GM12892 (cell line): ENCODE measurements around the gene TXLNB.
"Not testable (repeated sequence)": the region's sequence is repeated elsewhere in the genome, so short reads cannot be mapped to it uniquely, and the experiment has no call there.

Experiments used
- DNase-seq: peaks from one replicate; pipeline ENCODE4 v3.0.0; 2011; ENCODE audit not compliant: insufficient read length
- FAIRE-seq: peaks from 2 replicates; lab custom pipeline; 2011; peaks lifted over from hg19 to GRCh38; lab: Jason Lieb, UNC
- POLR2A ChIP-seq: IDR thresholded peaks from 2 replicates; pipeline ENCODE4 v1.6.1; 2011; ENCODE audit warnings: low read depth, low read length, control low read depth
- POLR2AphosphoS5 ChIP-seq: IDR thresholded peaks from 2 replicates; pipeline ENCODE4 v1.6.1; 2011; ENCODE audit warnings: low read depth, low read length, control low read depth
- TAF1 ChIP-seq: IDR thresholded peaks from 2 replicates; pipeline ENCODE4 v1.6.1; 2011; ENCODE audit warnings: low read depth, mild to moderate bottlenecking, control low read depth, low read length, borderline replicate concordance

Gene TXLNB

DNA sequence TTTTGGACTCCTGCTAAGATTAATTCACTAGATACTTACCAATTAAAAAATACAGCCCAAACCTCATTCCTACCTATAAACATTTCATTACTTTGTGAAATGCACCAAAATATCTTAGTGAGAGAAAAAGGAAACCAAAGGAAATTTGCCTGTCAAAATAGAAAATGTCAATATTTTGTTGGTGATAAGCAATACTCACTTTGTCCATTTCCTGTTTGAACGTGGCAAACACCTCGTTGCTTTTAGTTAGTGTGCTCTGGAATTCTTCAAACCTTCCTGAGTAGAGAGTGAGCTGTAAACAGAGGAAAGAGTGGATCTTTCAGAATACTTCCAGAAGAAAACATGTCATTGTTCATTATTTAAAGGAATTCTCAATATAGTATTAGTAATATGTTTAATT, 44.2 kb downstream of the TXLNB start:
- TF ChIP-seq POLR2AphosphoS5 (no peak), POLR2A (no peak), TAF1 (no peak)
- no peak for FAIRE-seq
- no peak for DNase-seq

DNA sequence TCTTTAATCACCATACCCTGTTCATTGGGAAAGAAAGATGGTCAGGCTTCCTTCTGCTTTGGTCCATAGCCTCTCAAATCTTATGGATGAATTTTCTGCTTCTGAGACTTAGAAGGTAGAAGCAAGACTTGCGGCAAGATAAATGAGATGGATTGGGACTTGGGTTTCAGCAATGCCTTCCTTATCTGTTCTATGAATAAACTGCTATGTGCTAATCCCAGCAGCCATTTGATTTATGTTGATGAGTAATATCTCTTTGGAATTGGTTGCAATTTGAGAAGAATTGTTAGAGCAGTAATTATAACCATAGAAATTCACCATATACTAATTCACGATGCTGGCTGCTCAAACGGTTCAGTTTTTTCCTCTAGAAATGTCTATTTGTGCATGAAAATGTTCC, 48.3 kb downstream of the TXLNB start:
- DNase-seq (no peak), FAIRE-seq (no peak)
- TF ChIP-seq TAF1 (no peak), POLR2AphosphoS5 (no peak), POLR2A (no peak)

DNA sequence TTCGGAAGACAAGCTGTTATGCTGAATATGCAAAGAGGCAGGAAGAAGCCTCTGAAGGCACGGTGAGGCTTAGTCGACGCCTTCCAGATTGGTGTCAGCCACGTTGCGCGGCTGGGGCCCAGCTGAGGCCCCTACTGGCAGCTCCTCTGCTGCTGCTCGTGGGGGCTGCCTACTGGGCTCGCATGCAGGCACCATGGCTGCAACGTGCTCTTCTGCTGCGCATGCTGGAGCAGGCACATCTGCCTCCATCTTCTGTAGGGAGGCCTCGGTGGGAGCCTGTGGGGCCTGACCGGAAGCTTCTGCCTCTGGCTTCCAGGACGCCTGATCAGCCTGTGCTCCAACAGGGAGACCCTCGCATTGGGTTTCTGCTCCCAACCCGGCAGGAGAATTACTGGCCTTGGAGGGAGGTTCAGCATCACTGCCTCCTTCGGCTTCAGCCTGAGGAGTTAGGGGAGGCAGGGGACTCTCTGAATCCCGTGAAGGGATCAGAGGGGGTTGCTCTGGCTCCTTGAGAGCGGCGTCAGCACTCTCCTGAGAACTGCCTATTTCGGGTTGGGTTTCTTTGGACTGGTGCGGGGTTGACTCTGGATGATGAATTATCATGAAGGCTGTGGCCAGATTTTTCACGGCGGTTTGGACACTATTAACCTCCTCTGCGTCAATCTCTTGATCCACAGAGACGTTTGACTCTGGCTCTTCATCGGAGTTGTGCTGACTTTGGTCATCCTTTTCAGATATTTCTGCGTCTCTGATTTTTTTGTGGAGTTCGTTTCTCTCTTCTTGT, 49.1 kb downstream of the TXLNB start:
- TF ChIP-seq TAF1 = no peak
- no peak for TF ChIP-seq POLR2A
- TF ChIP-seq POLR2AphosphoS5 = no peak
- DNase-seq (no peak), FAIRE-seq (no peak)

DNA sequence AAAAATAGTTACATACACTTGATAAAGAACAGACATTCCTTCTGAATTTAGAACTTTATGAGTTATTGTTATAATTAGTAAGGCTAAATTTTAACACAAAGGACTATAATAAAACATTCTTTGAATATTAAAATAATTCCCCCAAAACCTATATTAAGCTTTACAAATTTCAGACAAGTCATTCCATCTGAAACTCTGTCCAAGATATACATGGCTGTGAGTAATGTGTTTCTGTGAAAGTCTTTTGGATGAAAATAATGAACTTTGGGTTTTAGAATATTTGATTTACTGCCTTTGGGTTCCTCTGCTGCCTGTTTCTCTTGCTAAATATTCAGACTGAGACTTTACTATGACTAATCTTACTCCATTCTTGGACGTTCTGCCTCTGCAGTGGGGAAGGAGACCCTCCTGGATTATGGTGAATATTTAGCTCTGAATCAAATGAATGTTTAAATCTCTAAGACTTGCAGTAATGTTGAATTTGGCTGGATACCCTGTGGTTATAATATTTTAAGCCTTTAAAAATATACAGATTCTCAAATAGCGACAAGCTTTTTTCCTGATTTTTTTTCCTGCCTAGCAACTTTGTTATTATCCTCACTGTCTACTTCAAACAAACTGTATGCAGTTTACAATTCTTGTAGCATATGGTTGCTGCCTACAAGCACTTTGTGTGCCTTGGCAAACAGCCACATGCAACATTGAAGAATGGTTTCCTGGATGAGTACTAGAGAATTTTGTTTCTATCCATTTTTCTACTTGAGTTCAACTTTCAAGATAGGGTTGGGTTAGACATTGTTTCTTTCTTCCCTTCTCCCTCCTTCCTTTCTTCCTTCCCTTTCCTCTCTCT, 51.4 kb downstream of the TXLNB start:
- no peak for FAIRE-seq

DNA sequence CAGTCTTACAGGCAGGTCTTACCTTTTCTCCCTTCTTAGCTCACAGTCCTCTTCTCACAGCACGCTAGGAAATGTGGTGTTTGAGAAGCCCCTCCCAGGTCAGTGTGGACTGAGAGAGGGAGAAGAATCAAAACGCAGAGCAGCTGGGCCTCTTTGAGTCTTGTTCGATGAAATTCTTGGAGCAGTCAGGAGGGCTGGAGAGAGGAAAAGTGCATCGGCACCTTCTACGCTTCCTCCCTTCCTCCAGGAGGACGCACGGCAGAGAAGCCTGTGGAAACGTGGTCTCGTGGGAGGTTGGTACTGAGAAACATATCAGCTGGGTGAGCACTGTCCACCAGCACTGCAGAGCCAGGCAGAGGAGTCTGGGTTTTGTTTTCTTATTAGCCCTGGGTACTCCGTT, 52.7 kb downstream of the TXLNB start:
- FAIRE-seq (no peak), DNase-seq (no peak)
- TF ChIP-seq POLR2A (no peak), POLR2AphosphoS5 (no peak), TAF1 (no peak)

More for the DNA sequence above, 51.4 kb downstream of the TXLNB start:
- TF ChIP-seq POLR2AphosphoS5 (no peak), TAF1 (no peak), POLR2A (no peak)
- DNase-seq = no peak

DNA sequence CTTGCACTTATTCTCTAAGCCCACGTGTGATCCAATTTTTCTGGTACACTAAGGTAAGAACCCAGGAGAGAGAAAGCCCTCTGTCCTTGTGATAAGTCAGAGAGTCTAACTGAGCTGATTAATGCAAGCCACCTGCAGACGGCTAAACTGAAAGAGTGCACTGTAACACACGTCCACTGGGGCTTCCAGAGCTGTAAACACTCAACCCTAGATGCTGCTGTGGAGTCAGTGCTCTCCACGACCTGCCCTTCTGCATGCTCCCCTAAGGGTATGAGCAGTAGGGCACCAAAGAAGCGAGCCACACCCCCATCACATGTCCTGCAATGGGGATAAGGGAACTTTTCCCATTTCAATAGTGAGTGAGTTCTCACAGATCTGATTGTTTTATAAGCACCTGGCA, 55.7 kb downstream of the TXLNB start:
- no peak for TF ChIP-seq TAF1
- TF ChIP-seq POLR2A = no peak
- DNase-seq (no peak), FAIRE-seq (no peak)

DNA sequence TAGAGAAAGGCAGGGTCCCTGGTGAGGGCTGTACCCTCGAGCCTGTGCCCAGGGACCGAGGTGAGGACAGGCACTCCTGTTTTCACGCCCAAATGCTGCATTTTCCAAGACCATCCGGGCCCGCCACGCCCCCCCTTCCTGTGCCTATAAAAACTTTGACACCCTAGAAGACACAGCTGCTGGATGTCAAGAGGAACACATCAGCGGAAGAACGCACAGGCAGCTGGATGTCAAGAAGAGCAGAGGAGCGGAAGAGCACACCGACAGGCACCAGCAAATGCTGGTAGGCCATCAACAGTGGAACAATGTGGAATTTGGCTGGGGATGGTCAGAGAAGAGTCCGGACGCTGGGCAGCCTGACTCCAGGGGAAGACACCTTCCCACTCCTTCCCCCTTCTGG, 56.1 kb downstream of the TXLNB start:
- FAIRE-seq = no peak

DNA sequence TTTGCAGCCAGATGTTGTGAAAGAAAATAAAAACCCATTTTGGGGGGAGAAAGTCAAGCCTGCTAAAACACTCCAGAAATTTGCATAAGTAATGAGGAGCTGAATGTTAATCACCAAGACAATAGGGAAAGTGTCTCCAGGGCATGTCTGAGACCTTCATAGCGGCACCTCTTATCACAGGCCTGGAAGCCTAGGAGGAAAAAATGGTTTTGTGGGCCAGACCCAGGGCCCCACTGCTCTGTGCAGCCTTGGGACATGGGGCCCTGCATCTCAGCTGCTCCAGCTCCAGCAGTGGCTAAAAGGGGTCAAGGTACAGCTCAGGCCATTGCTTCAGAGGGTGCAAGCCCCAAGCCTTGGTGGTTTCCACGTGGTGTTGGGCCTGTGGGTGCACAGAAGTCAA, 57.6 kb downstream of the TXLNB start:
- FAIRE-seq = not testable (repeated sequence)

More for the DNA sequence above, 56.1 kb downstream of the TXLNB start:
- TF ChIP-seq POLR2AphosphoS5 = no peak
- TF ChIP-seq POLR2A = no peak
- no peak for TF ChIP-seq TAF1
- DNase-seq = no peak

DNA sequence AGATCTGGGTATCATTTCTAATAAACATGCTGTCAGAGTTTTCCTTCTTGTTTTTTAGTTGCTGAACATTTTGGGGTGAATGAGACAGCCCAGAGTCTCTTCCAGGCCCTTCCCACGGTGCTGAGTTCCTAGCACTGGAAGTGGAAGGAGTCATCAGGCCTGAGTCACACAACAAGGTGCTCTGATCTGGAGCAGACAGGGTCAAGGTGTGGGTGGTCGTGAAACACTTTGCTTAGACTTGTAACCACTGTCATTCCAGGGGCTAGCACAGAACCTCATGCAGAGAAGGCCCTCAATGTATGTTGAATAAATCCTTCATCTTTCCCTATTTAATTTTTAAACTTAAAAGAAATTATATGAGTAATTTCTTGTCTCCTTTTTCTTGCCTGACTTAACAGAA, 60.6 kb downstream of the TXLNB start:
- no peak for FAIRE-seq
- no peak for TF ChIP-seq POLR2A
- no peak for TF ChIP-seq POLR2AphosphoS5

More for the DNA sequence above, 57.6 kb downstream of the TXLNB start:
- not testable (repeated sequence) for DNase-seq

DNA sequence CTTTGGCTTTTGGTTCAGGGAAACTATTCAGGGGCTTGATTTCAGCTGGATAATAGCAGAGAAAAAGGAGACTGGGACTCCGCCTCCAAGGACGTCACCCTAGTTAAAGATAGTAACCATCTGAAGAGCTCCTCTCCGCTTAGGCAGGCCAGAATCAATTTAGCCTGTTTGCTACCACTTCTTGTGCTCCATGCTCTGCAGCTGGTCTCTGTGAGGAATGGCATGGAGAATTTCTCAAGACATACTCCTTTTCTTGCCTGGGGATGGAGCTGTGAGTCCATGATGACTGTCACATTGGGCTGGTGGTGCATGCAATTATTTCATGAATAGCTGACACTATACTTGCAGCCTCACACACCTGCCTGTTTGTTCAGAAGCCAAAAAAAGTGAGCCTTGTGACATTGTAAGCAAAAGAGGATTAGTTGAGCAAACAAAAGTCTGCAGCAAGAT, 61.4 kb downstream of the TXLNB start:
- TF ChIP-seq TAF1 (no peak), POLR2A (no peak)
- peak; percentile 33 for FAIRE-seq
- no peak for DNase-seq

More for the DNA sequence above, 60.6 kb downstream of the TXLNB start:
- DNase-seq = no peak

DNA sequence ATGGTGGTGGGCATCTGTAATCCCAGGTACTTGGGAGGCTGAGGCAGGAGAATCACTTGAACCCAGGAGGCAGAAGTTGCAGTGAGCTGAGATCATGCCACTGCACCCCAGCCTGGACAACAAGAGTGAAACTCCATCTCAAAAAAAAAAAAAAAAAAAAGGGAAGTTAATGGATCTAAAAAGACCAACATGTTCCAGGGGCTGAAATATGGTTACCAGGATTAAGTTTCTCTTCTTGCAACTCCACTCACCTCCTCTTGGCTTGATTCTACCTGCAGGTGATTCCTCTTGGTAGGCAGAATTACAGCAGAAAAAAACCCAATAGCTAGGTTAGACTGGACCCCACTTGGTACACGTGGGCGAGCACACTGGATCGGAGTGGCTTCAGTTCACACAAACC, 63.4 kb downstream of the TXLNB start:
- DNase-seq, FAIRE-seq: not testable (repeated sequence)

DNA sequence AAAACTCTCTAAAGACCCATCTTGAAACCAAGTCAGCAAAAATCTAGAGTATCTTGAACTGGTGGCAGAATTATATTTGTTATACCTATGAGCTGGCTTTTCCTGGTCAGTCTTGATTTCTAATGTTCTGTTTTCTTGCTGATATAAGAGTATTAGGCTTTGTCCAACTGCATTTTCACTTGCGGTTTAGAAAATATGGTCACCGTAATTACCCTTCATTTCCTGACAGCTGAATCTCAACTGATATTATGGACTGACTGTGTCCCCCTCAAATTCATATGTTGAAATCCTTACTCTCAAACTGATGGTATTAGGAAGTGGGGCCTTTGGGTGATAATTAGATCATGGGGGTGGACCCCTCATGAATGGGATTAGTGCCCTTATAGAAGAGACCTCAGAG, 72.1 kb downstream of the TXLNB start:
- DNase-seq (no peak), FAIRE-seq (no peak)
- TF ChIP-seq POLR2A (no peak), POLR2AphosphoS5 (no peak), TAF1 (no peak)
